Stomach (tissue), 4 donors: ENCODE measurements around the gene KLHDC7B.

Experiments used
- CTCF ChIP-seq, 7 experiments: fragments of 450-650 bp in 4 of 7; fragments of 200-600 bp in 3 of 7; sonication (generic) in 3 of 7; IDR thresholded peaks; one replicate each; pipeline ENCODE4 v1.5.1; 2016 to 2019; ENCODE audit warnings: antibody characterized with exemption in 7 of 7, control low read depth in 2 of 7, mild to moderate bottlenecking in 1 of 7
- EP300 ChIP-seq: sonication (generic); formaldehyde crosslinking; IDR thresholded peaks from one replicate; pipeline ENCODE4 v1.6.1; 2017; ENCODE audit warnings: antibody characterized with exemption
- POLR2A ChIP-seq, 4 donors: fragments of 450-650 bp; IDR thresholded peaks; one replicate each; pipeline ENCODE4 v1.6.1; 2016; ENCODE audit warnings: antibody characterized with exemption in 4 of 4, control low read depth in 2 of 4, mild to moderate bottlenecking in 1 of 4, moderate library complexity in 1 of 4
- POLR2AphosphoS5 ChIP-seq, 3 donors: sonication (generic); formaldehyde crosslinking; IDR thresholded peaks; one replicate each; pipeline ENCODE4 v1.6.1; 2016; ENCODE audit warnings: antibody characterized with exemption in 3 of 3

- TF ChIP-seq CTCF (IDR thresholded peaks at IDR 0.05): no peak
- TF ChIP-seq POLR2AphosphoS5 (IDR thresholded peaks at IDR 0.05): no peak
- TF ChIP-seq EP300: no peak
- no peak for TF ChIP-seq POLR2A (IDR thresholded peaks at IDR 0.05)
Measured at GRCh38 chr22:50516891-50517290, 28.8 kb upstream of the KLHDC7B start.
